ENCODE results near the gene NFE2.

NFE2 gene

GRCh38 chr12:54331461-54331860 lies 30.6 kb upstream of the NFE2 start:
- Histone ChIP-seq H3F3A (ENCODE audit: insufficient read depth, low read length) (no peaks in the 10 kb centered on the region), H3K9ac (ENCODE audit: low read length) (no peak overlapping the region), H3K9me2 (ENCODE audit: low read depth, low read length) (no peaks in the 10 kb centered on the region), H3K36me3 (ENCODE audit: insufficient read depth, low read length) (peaks cover 5% of the 10 kb centered on the region; the same call in 1 of the 2 replicates), H3K9me3 (ENCODE audit: low read length) (no peaks in the 10 kb centered on the region), H3K27ac (ENCODE audit: low read depth, low read length, poor library complexity, severe bottlenecking) (no peak overlapping the region), H3K4me3 (ENCODE audit: low read depth, low read length, poor library complexity, severe bottlenecking) (no peak overlapping the region), H2AFZ (ENCODE audit: low read length) (no peak overlapping the region), H4K20me1 (ENCODE audit: insufficient read depth, low read length) (no peaks in the 10 kb centered on the region), H3K4me2 (ENCODE audit: low read length) (no peak overlapping the region), H3K79me2 (ENCODE audit: insufficient read depth, low read length) (no peaks in the 10 kb centered on the region), H3K27me3 (ENCODE audit: insufficient read depth, low read length) (no peaks in the 10 kb centered on the region), H3K4me1 (ENCODE audit: insufficient read depth, low read length, severe bottlenecking) (peaks cover 15% of the 10 kb centered on the region)
- TF ChIP-seq EZH2 (IDR thresholded peaks at IDR 0.05; ENCODE audit: borderline replicate concordance, low read length) (no peak), CTCF (IDR thresholded peaks at IDR 0.05; ENCODE audit: low read length) (no peak)

- H3K79me2 ChIP-seq (ENCODE audit: insufficient read depth, low read length) = peaks cover 3% of the 10 kb centered on the region
- peaks cover 5% of the 10 kb centered on the region; the same call in 1 of the 2 replicates for H3K36me3 ChIP-seq (ENCODE audit: insufficient read depth, low read length)
- no peak overlapping the region for H2AFZ ChIP-seq (ENCODE audit: low read length)
- no peak overlapping the region for H3K4me2 ChIP-seq (ENCODE audit: low read length)
- no peaks in the 10 kb centered on the region for H3K9me2 ChIP-seq (ENCODE audit: low read depth, low read length)
- H3K9ac ChIP-seq (ENCODE audit: low read length) = no peak overlapping the region
- H3F3A ChIP-seq (ENCODE audit: insufficient read depth, low read length) = no peaks in the 10 kb centered on the region
- no peak overlapping the region for H3K27ac ChIP-seq (ENCODE audit: low read depth, low read length, poor library complexity, severe bottlenecking)
- H4K20me1 ChIP-seq (ENCODE audit: insufficient read depth, low read length) = no peaks in the 10 kb centered on the region
- H3K4me3 ChIP-seq (ENCODE audit: low read depth, low read length, poor library complexity, severe bottlenecking) = no peak overlapping the region
- TF ChIP-seq EZH2 (IDR thresholded peaks at IDR 0.05; ENCODE audit: borderline replicate concordance, low read length) (no peak), CTCF (IDR thresholded peaks at IDR 0.05; ENCODE audit: low read length) (no peak)
- H3K27me3 ChIP-seq (ENCODE audit: insufficient read depth, low read length) = no peaks in the 10 kb centered on the region
- H3K9me3 ChIP-seq (ENCODE audit: low read length) = no peaks in the 10 kb centered on the region
- H3K4me1 ChIP-seq (ENCODE audit: insufficient read depth, low read length, severe bottlenecking) = peaks cover 15% of the 10 kb centered on the region
These were observed 29.6 kb upstream of the NFE2 start for GRCh38 chr12:54330442-54330841.

- Histone ChIP-seq H3K27me3 (ENCODE audit: insufficient read depth, low read length) (no peaks in the 10 kb centered on the region), H3K4me2 (ENCODE audit: low read length) (no peak overlapping the region), H4K20me1 (ENCODE audit: insufficient read depth, low read length) (no peaks in the 10 kb centered on the region), H3K9me2 (ENCODE audit: low read depth, low read length) (no peaks in the 10 kb centered on the region), H3K4me1 (ENCODE audit: insufficient read depth, low read length, severe bottlenecking) (peaks cover 11% of the 10 kb centered on the region), H2AFZ (ENCODE audit: low read length) (no peak overlapping the region), H3K27ac (ENCODE audit: low read depth, low read length, poor library complexity, severe bottlenecking) (no peak overlapping the region), H3K79me2 (ENCODE audit: insufficient read depth, low read length) (peaks cover 6% of the 10 kb centered on the region), H3K4me3 (ENCODE audit: low read depth, low read length, poor library complexity, severe bottlenecking) (no peak overlapping the region), H3K9ac (ENCODE audit: low read length) (no peak overlapping the region), H3F3A (ENCODE audit: insufficient read depth, low read length) (no peaks in the 10 kb centered on the region), H3K9me3 (ENCODE audit: low read length) (no peaks in the 10 kb centered on the region), H3K36me3 (ENCODE audit: insufficient read depth, low read length) (peaks cover 5% of the 10 kb centered on the region; the same call in 1 of the 2 replicates)
- TF ChIP-seq EZH2 (IDR thresholded peaks at IDR 0.05; ENCODE audit: borderline replicate concordance, low read length) = no peak
- TF ChIP-seq CTCF (IDR thresholded peaks at IDR 0.05; ENCODE audit: low read length) = no peak
These were observed 28.9 kb upstream of the NFE2 start for GRCh38 chr12:54329759-54330158.

All from OCI-LY1 (cell line).